Left lobe of liver (tissue), 2 donors: ENCODE measurements around the gene MARCHF4. TPM values are rescaled to one million over a fixed set of nuclear protein-coding genes. Genes with fewer than 3 reads are reported as not detected.

Source experiments
- ATAC-seq: fragments of 200-7000 bp; cut with Tn5 transposase; one replicate; pipeline ENCODE4 v1.9.1; 2020; ENCODE audit warnings: mild to moderate bottlenecking, moderate library complexity
- DNase-seq: peaks from one replicate; pipeline ENCODE4 v3.0.0-alpha.2; 2020; ENCODE audit warnings: low spot score
- total RNA-seq: library from RNA; stranded (reverse); gene quantifications from one replicate; pipeline ENCODE4 v1.2.1, GENCODE V29; 2021
- donor health status: DM: no; HTN: no; CAD: no; lungs with moderate emphysema.
- donor health status: DM: no; HTN: yes; CAD: no.

Gene MARCHF4
- not detected for total RNA-seq

GRCh38 chr2:216371721-216372702 lies at the start of gene MARCHF4:
Gene MARCHF4, minus strand, starts transcription at chr2:216372483. Its CDS starts 2,223 bp downstream, at chr2:216370260.
- peak; percentile 53 for DNase-seq
- peak; percentile 96 for ATAC-seq

GRCh38 chr2:216420367-216421101 lies 48.3 kb upstream of the MARCHF4 start:
- ATAC-seq (no peak), DNase-seq (no peak)

GRCh38 chr2:216418981-216419380 lies 46.7 kb upstream of the MARCHF4 start:
- ATAC-seq: no peak
- no peak for DNase-seq

GRCh38 chr2:216416571-216417307 lies 44.5 kb upstream of the MARCHF4 start:
- ATAC-seq: no peak
- no peak for DNase-seq

GRCh38 chr2:216415541-216415940 lies 43.3 kb upstream of the MARCHF4 start:
- DNase-seq (no peak), ATAC-seq (no peak)

GRCh38 chr2:216414772-216415319 lies 42.6 kb upstream of the MARCHF4 start:
- DNase-seq (no peak), ATAC-seq (no peak)

GRCh38 chr2:216413882-216414281 lies 41.6 kb upstream of the MARCHF4 start:
- DNase-seq: no peak
- ATAC-seq: no peak

- DNase-seq: peak; percentile 99
- ATAC-seq: peak; percentile 96
Measured at GRCh38 chr2:216412022-216412999, 40.0 kb upstream of the MARCHF4 start, which contains the start of gene SMARCAL1. Gene SMARCAL1, plus strand, starts transcription at chr2:216412484. Its CDS starts 2,221 bp downstream, at chr2:216414705.

- ATAC-seq (no peak), DNase-seq (no peak)
Measured at GRCh38 chr2:216410550-216410949, 38.3 kb upstream of the MARCHF4 start.

GRCh38 chr2:216408426-216409290 lies 36.4 kb upstream of the MARCHF4 start:
- no peak for DNase-seq
- no peak for ATAC-seq

GRCh38 chr2:216406826-216407225 lies 34.5 kb upstream of the MARCHF4 start:
- no peak for DNase-seq
- no peak for ATAC-seq

GRCh38 chr2:216405588-216405987 lies 33.3 kb upstream of the MARCHF4 start:
- DNase-seq: no peak
- no peak for ATAC-seq

GRCh38 chr2:216404010-216404618 lies 31.8 kb upstream of the MARCHF4 start:
- DNase-seq: peak; percentile 53
- peak; percentile 98 for ATAC-seq

- DNase-seq: no peak
- ATAC-seq: no peak
Measured at GRCh38 chr2:216402751-216403150, 30.5 kb upstream of the MARCHF4 start.

- DNase-seq: no peak
- no peak for ATAC-seq
Measured at GRCh38 chr2:216399621-216400020, 27.3 kb upstream of the MARCHF4 start.

GRCh38 chr2:216394881-216395280 lies 22.6 kb upstream of the MARCHF4 start:
- no peak for DNase-seq
- no peak for ATAC-seq

GRCh38 chr2:216392945-216393840 lies 20.9 kb upstream of the MARCHF4 start:
- ATAC-seq (no peak), DNase-seq (no peak)
